ENCODE data around the gene PRIM2. TPM values are rescaled to one million over a fixed set of nuclear protein-coding genes. Genes with fewer than 3 reads are reported as not detected.

PRIM2 gene
- total and polyA plus RNA-seq, 2 of the 4 experiments (the other 2 are of a cell fraction): 11.8 to 37.5 TPM

DNA sequence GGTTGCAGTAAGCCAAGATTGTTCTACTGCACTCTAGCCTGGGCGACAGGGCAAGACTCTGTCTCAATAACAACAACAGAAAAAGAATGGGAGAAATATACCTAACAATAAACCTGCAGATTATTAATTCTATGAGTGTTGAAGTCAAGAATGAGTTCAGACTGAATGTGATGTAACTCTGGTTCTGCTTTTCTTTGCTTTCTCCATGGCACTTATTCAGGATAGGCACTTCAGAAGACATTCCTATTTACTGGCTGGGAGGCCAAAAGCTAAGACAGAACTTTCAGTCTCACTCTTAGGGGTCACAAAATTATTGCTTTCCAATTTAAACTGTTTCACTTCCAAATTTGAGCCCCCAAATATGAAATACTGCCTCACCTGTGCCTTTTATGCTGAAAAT is 15.7 kb upstream of the PRIM2 start:
- Histone ChIP-seq H4K91ac (ENCODE audit: insufficient read depth, low read depth, low read length) (peak overlapping the region; percentile 88), H2BK5ac (ENCODE audit: low read depth, low read length, poor library complexity, severe bottlenecking) (peak overlapping the region; percentile 68), H3K4me1 (ENCODE audit: control insufficient read depth, insufficient read depth, low read length) (peaks cover 14% of the 10 kb centered on the region), H3K9ac (ENCODE audit: low read depth, low read length) (no peak overlapping the region), H2BK120ac (ENCODE audit: low read depth, low read length) (peak overlapping the region; percentile 83), H2BK15ac (ENCODE audit: low read depth, low read length) (peak overlapping the region; percentile 98; the same call in 2 of the 3 replicates), H3K9me1 (ENCODE audit: insufficient read depth, low read length) (peaks cover 7% of the 10 kb centered on the region; the same call in 1 of the 2 replicates), H3K36me3 (ENCODE audit: control insufficient read depth, insufficient read depth, low read length) (no peaks in the 10 kb centered on the region), H3K4me3 (ENCODE audit: insufficient read depth, low read depth, low read length) (no peak overlapping the region), H3K27ac (ENCODE audit: insufficient read depth, low read length) (peak overlapping the region; percentile 78; the same call in 1 of the 2 replicates), H3K79me1 (ENCODE audit: low read depth in 1 of 2, low read length in 2 of 2) (no peaks in the 10 kb centered on the region), H4K5ac (ENCODE audit: low read depth, low read length) (peak overlapping the region; percentile 85), H3K27me3 (ENCODE audit: control insufficient read depth, insufficient read depth, low read length) (no peaks in the 10 kb centered on the region), H3K9me3 (ENCODE audit: control insufficient read depth, insufficient read depth, low read length) (no peaks in the 10 kb centered on the region), H2AFZ (replicated peaks; ENCODE audit: low read length, poor library complexity) (no peak overlapping the region), H3K18ac (ENCODE audit: low read depth, low read length) (peak overlapping the region; percentile 86), H2BK20ac (ENCODE audit: low read depth, low read length) (peak overlapping the region; percentile 85), H4K8ac (ENCODE audit: low read depth in 2 of 2, low read length in 2 of 2) (peak overlapping the region; percentile 23 to 71; a peak in 1 of 4 replicates), H2AK9ac (replicated peaks; ENCODE audit: low read depth, low read length, poor library complexity) (no peak overlapping the region), H4K20me1 (ENCODE audit: insufficient read depth, low read length) (no peaks in the 10 kb centered on the region), H2AK5ac (ENCODE audit: low read depth, low read length) (peak overlapping the region; percentile 83; the same call in 1 of the 2 replicates), H3K23ac (ENCODE audit: low read depth, low read length) (no peak overlapping the region), H3K56ac (ENCODE audit: extremely low read depth, insufficient read depth, low read length) (no peak overlapping the region), H3K14ac (replicated peaks; ENCODE audit: low read depth, low read length) (peak overlapping the region; percentile 68; the same call in 1 of the 2 replicates), H3K4me2 (ENCODE audit: low read depth, low read length) (no peak overlapping the region), H3K4ac (ENCODE audit: low read depth, low read length) (peak overlapping the region; percentile 90)
- intact Hi-C loops (cut with micrococcal nuclease) (no loop called here), in situ Hi-C loops (cut with MboI; ENCODE audit: low sequenced_read_pairs) (loop anchor here (25.0 kb wide), 2 partner anchors 664 to 964 kb away; partner anchors contain the start of gene DST), dilution Hi-C loops (cut with HindIII; ENCODE audit: low sequenced_read_pairs, unreplicated experiment) (no loop called here)
- no peak for TF ChIP-seq NFE2L2 (IDR thresholded peaks at IDR 0.05; ENCODE audit: low read depth, low read length)
- no peak for TF ChIP-seq SMC3 (IDR thresholded peaks at IDR 0.05; ENCODE audit: low read depth, low read length)
- TF ChIP-seq MAZ (IDR thresholded peaks at IDR 0.05; ENCODE audit: borderline replicate concordance, low read depth, low read length): no peak
- no peak for TF ChIP-seq RCOR1 (IDR thresholded peaks at IDR 0.05; ENCODE audit: insufficient replicate concordance, low read length)
- TF ChIP-seq FOS (IDR thresholded peaks at IDR 0.05; ENCODE audit: low read depth, low read length): no peak
- TF ChIP-seq, protein P1, sequence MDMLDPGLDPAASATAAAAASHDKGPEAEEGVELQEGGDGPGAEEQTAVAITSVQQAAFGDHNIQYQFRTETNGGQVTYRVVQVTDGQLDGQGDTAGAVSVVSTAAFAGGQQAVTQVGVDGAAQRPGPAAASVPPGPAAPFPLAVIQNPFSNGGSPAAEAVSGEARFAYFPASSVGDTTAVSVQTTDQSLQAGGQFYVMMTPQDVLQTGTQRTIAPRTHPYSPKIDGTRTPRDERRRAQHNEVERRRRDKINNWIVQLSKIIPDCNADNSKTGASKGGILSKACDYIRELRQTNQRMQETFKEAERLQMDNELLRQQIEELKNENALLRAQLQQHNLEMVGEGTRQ (IDR thresholded peaks at IDR 0.05; ENCODE audit: low read depth, low read length): no peak
- no peak for TF ChIP-seq ELK1 (IDR thresholded peaks at IDR 0.05; ENCODE audit: borderline replicate concordance, low read depth, low read length)
- no peak for TF ChIP-seq BHLHE40 (IDR thresholded peaks at IDR 0.05; ENCODE audit: low read depth, low read length)
- ATAC-seq (ENCODE audit: low read depth) (no peak), DNase-seq (no peak)
- CTCF ChIA-PET: no interaction called here
- WGBS, 2 experiments (ENCODE audit: extremely low coverage in 2 of 2, insufficient read length in 1 of 2): no CpG with 5 or more reads among the region's 1 CpG
- BruUV-seq (replicated peaks): no TSS peak
- POLR2A ChIA-PET (ENCODE audit: unreplicated experiment): no interaction called here

All from IMR-90 (cell line).